Loucy (cell line): Measurements from ENCODE around the gene SLU7.

ENCODE experiments used
- H2AFZ ChIP-seq: fragments of 200-600 bp; sonication (generic); 2 replicates; pipeline ENCODE4 v1.6.0; 2016; ENCODE audit warnings: antibody characterized with exemption, mild to moderate bottlenecking, low read length, moderate library complexity
- H3F3A ChIP-seq: fragments of 200-600 bp; 2 replicates; pipeline ENCODE4 v1.6.0; 2016; ENCODE audit warnings: antibody characterized with exemption, low read depth, mild to moderate bottlenecking
- H3K27me3 ChIP-seq: fragments of 200-600 bp; sonication (generic); 2 replicates; pipeline ENCODE4 v1.6.1; 2014; ENCODE audit warnings: low read length, mild to moderate bottlenecking; ENCODE audit not compliant: insufficient read depth, poor library complexity, severe bottlenecking
- H3K36me3 ChIP-seq: fragments of 200-600 bp; sonication (generic); 2 replicates; pipeline ENCODE4 v1.6.1; 2016; ENCODE audit warnings: low read length; ENCODE audit not compliant: insufficient read depth
- H3K4me1 ChIP-seq: fragments of 200-600 bp; sonication (generic); 2 replicates; pipeline ENCODE4 v1.5.1; 2014; ENCODE audit warnings: low read length, mild to moderate bottlenecking; ENCODE audit not compliant: insufficient read depth, poor library complexity, severe bottlenecking
- H3K4me2 ChIP-seq: fragments of 200-600 bp; sonication (generic); 2 replicates; pipeline ENCODE4 v1.6.0; 2014; ENCODE audit warnings: antibody characterized with exemption, low read length, low read depth, mild to moderate bottlenecking; ENCODE audit not compliant: poor library complexity, severe bottlenecking
- H3K4me3 ChIP-seq: fragments of 200-600 bp; sonication (generic); 2 replicates; pipeline ENCODE4 v1.5.1; 2014; ENCODE audit warnings: low read length, mild to moderate bottlenecking, mixed read lengths; ENCODE audit not compliant: poor library complexity, severe bottlenecking
- H3K79me2 ChIP-seq: fragments of 200-600 bp; sonication (generic); 2 replicates; pipeline ENCODE4 v1.6.1; 2014; ENCODE audit warnings: low read length; ENCODE audit not compliant: insufficient read depth
- H3K9ac ChIP-seq: fragments of 200-600 bp; sonication (generic); 2 replicates; pipeline ENCODE4 v1.6.0; 2014; ENCODE audit warnings: mild to moderate bottlenecking, low read depth, low read length, moderate library complexity; ENCODE audit not compliant: poor library complexity, severe bottlenecking
- H3K9me2 ChIP-seq: fragments of 200-600 bp; sonication (generic); replicated peaks from 2 replicates; pipeline ENCODE4 v1.6.1; 2016; ENCODE audit warnings: low read depth, low read length, mixed read lengths
- H3K9me3 ChIP-seq: fragments of 200-600 bp; sonication (generic); 2 replicates; pipeline ENCODE4 v1.6.1; 2014; ENCODE audit warnings: mild to moderate bottlenecking, antibody characterized with exemption, low read length, low read depth; ENCODE audit not compliant: insufficient read depth
- H4K20me1 ChIP-seq: fragments of 200-600 bp; sonication (generic); 2 replicates; pipeline ENCODE4 v1.6.0; 2014; ENCODE audit warnings: antibody characterized with exemption, low read length, mild to moderate bottlenecking; ENCODE audit not compliant: insufficient read depth, poor library complexity, severe bottlenecking
- CTCF ChIP-seq: fragments of 200-600 bp; sonication (generic); conservative IDR thresholded peaks from 2 replicates; pipeline ENCODE4 v1.5.1; 2014; ENCODE audit warnings: mild to moderate bottlenecking, antibody characterized with exemption, low read length
- EZH2phosphoT487 ChIP-seq: fragments of 200-600 bp; IDR thresholded peaks from 2 replicates; pipeline ENCODE4 v1.6.1; 2018; ENCODE audit warnings: antibody characterized with exemption, mild to moderate bottlenecking, moderate library complexity, borderline replicate concordance

SLU7 gene

GRCh38 chr5:160399402-160400353 lies 19.2 kb downstream of the SLU7 start, which contains the start of gene FAM200C:
TSS of gene FAM200C (minus strand) at chr5:160400054. CDS start at chr5:160395490, 4,564 bp downstream.
- Histone ChIP-seq H3K79me2 (peaks cover 14% of the 10 kb centered on the region), H3K4me3 (peak within 1 kb of the TSS; percentile 95), H3K27me3 (no peaks in the 10 kb centered on the region), H3K9ac (peak within 1 kb of the TSS; percentile 96), H3F3A (no peaks in the 10 kb centered on the region), H3K9me3 (no peaks in the 10 kb centered on the region), H3K36me3 (peaks cover 11% of the 10 kb centered on the region; the same call in 1 of the 2 replicates), H4K20me1 (no peaks in the 10 kb centered on the region), H3K4me1 (peaks cover 9% of the 10 kb centered on the region), H3K9me2 (no peaks in the 10 kb centered on the region), H3K4me2 (peak within 1 kb of the TSS; percentile 81), H2AFZ (peak within 1 kb of the TSS; percentile 89)
- TF ChIP-seq EZH2phosphoT487 = no peak
- no peak for TF ChIP-seq CTCF

- Histone ChIP-seq H3K9me3 (no peaks in the 10 kb centered on the region), H3K27me3 (no peaks in the 10 kb centered on the region), H3F3A (no peaks in the 10 kb centered on the region), H4K20me1 (no peaks in the 10 kb centered on the region), H3K36me3 (peaks cover 6% of the 10 kb centered on the region; the same call in 1 of the 2 replicates), H3K4me2 (peak overlapping the region; percentile 81), H3K79me2 (peaks cover 14% of the 10 kb centered on the region), H3K9ac (peak overlapping the region; percentile 96), H3K4me3 (peak overlapping the region; percentile 95), H2AFZ (no peak overlapping the region), H3K4me1 (peaks cover 9% of the 10 kb centered on the region), H3K9me2 (no peaks in the 10 kb centered on the region)
- TF ChIP-seq CTCF (no peak), EZH2phosphoT487 (no peak)
Measured at GRCh38 chr5:160398806-160399205, 20.1 kb downstream of the SLU7 start.

- peaks cover 14% of the 10 kb centered on the region for H3K79me2 ChIP-seq
- H2AFZ ChIP-seq = no peak overlapping the region
- H3F3A ChIP-seq = no peaks in the 10 kb centered on the region
- no peak overlapping the region for H3K9ac ChIP-seq
- no peaks in the 10 kb centered on the region for H3K27me3 ChIP-seq
- H4K20me1 ChIP-seq = no peaks in the 10 kb centered on the region
- H3K4me2 ChIP-seq = peak overlapping the region; percentile 31
- TF ChIP-seq EZH2phosphoT487 (no peak), CTCF (no peak)
- H3K36me3 ChIP-seq = no peaks in the 10 kb centered on the region
- H3K9me2 ChIP-seq = no peaks in the 10 kb centered on the region
- peaks cover 9% of the 10 kb centered on the region for H3K4me1 ChIP-seq
- no peaks in the 10 kb centered on the region for H3K9me3 ChIP-seq
- H3K4me3 ChIP-seq = no peak overlapping the region
Measured at GRCh38 chr5:160397492-160397891, 21.4 kb downstream of the SLU7 start.
